Stomach (tissue), 4 donors: ENCODE results near the gene VDR.

ENCODE experiments used
- CTCF ChIP-seq, 7 experiments: fragments of 450-650 bp in 4 of 7; fragments of 200-600 bp in 3 of 7; sonication (generic) in 3 of 7; IDR thresholded peaks; one replicate each; pipeline ENCODE4 v1.5.1; 2016 to 2019; ENCODE audit warnings: antibody characterized with exemption in 7 of 7, control low read depth in 2 of 7, mild to moderate bottlenecking in 1 of 7
- POLR2A ChIP-seq, 4 donors: fragments of 450-650 bp; IDR thresholded peaks; one replicate each; pipeline ENCODE4 v1.6.1; 2016; ENCODE audit warnings: antibody characterized with exemption in 4 of 4, control low read depth in 2 of 4, mild to moderate bottlenecking in 1 of 4, moderate library complexity in 1 of 4
- POLR2AphosphoS5 ChIP-seq, 3 donors: sonication (generic); formaldehyde crosslinking; IDR thresholded peaks; one replicate each; pipeline ENCODE4 v1.6.1; 2016; ENCODE audit warnings: antibody characterized with exemption in 3 of 3

- TF ChIP-seq CTCF (IDR thresholded peaks at IDR 0.05) = no peak
- TF ChIP-seq POLR2A (IDR thresholded peaks at IDR 0.05) = no peak
- no peak for TF ChIP-seq POLR2AphosphoS5 (IDR thresholded peaks at IDR 0.05)
These were observed 33.8 kb upstream of the VDR start for GRCh38 chr12:47938594-47938993.
